Bladder microvascular endothelial cell (primary cell): Measurements from ENCODE around the gene TNRC6B. TPM values are rescaled to one million over a fixed set of nuclear protein-coding genes. Genes with fewer than 3 reads are reported as not detected.

ENCODE experiments used
- total RNA-seq: library from RNA; depleted of rRNA; stranded (reverse); fragments of >200 nt; gene quantifications from 2 replicates; pipeline ENCODE4 v1.2.3, GENCODE V29; 2014

Gene TNRC6B, protein sequence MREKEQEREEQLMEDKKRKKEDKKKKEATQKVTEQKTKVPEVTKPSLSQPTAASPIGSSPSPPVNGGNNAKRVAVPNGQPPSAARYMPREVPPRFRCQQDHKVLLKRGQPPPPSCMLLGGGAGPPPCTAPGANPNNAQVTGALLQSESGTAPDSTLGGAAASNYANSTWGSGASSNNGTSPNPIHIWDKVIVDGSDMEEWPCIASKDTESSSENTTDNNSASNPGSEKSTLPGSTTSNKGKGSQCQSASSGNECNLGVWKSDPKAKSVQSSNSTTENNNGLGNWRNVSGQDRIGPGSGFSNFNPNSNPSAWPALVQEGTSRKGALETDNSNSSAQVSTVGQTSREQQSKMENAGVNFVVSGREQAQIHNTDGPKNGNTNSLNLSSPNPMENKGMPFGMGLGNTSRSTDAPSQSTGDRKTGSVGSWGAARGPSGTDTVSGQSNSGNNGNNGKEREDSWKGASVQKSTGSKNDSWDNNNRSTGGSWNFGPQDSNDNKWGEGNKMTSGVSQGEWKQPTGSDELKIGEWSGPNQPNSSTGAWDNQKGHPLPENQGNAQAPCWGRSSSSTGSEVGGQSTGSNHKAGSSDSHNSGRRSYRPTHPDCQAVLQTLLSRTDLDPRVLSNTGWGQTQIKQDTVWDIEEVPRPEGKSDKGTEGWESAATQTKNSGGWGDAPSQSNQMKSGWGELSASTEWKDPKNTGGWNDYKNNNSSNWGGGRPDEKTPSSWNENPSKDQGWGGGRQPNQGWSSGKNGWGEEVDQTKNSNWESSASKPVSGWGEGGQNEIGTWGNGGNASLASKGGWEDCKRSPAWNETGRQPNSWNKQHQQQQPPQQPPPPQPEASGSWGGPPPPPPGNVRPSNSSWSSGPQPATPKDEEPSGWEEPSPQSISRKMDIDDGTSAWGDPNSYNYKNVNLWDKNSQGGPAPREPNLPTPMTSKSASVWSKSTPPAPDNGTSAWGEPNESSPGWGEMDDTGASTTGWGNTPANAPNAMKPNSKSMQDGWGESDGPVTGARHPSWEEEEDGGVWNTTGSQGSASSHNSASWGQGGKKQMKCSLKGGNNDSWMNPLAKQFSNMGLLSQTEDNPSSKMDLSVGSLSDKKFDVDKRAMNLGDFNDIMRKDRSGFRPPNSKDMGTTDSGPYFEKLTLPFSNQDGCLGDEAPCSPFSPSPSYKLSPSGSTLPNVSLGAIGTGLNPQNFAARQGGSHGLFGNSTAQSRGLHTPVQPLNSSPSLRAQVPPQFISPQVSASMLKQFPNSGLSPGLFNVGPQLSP (N-terminal part only)
- total RNA-seq = 9.9 and 22.7 TPM in 2 replicates

DNA sequence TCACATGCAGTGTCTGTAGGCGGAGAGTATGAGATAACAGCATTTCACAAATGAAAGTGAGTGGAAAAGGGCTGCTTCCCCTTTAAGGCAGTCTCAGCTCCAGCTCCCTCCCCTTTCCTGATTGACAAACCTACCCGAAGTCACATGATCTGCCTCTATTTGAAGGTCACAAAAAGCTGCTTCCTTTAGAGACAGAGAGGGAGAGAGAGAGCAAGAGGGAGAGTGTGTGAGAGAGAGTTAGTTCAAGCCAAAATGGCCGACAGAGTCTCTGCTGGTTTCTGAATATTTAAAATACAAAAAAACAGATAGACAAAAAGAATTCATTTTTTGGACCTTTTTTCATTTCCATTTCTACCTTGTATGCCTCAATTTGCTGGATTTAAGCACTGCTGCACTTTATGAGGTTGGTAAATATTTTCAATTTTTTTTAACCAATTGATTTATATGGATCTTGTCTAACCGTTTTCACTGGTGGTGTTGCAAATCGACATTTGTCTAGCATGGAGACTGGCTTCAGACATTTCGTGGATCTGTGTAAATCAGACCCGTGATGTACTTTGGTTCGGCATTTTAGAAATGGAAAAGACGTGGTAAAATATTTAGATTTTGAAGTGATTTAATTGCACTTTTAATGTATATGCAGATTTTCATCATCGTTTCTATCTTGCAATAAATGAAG lies at the start of gene TNRC6B:
Gene TNRC6B (plus strand): TSS at position 188 of the 679 bp plus-strand sequence. CDS start 211 bp downstream, at position 399.

DNA sequence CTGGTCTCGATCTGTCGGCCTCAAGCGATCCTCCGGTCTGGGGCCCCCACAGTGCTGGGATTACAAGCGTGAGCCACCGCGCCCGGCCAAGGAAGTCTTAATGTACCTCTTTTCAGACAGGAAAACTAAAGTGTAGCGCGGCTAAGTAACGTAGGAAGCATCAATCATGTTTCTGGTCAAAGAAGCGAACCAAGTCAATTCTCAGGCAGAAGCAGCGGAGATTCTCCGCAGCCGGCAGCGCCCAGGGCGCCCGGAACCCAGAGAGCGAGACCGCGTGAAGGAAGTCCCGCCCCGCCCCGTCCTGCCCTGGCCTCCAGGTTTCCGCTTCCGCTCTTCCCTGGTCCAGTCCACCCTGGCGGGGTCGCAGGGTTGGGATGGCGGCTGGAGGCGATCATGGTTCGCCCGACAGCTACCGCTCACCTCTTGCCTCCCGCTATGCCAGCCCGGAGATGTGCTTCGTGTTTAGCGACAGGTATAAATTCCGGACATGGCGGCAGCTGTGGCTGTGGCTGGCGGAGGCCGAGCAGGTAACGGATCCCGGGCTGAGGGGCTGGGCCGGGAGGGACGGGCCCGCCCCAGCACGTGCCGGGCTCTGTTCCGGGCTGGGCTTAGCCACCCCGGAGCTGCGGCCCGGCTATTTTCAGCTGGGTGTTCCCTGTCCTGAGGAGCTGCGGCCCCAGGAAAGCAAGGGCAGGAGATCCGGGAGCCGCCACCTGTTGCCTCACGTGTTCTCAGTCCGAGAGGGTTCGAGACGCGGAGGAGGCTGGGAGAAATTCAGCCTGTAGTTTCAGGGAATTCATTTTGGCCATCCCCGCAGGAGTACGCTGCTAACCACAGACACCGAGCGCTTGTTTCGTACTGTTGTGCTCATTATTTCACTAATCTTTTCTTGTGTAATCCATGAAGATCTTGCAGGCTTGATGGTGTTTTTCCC lies 168.7 kb downstream of the TNRC6B start, which contains the start of gene ADSL:
Gene ADSL (plus strand): TSS at position 316 of the 934 bp plus-strand sequence. CDS start 59 bp downstream, at position 375.

Other genes starting within 250 kb of the TNRC6B start
- gene TMA7B, start 217.5 kb upstream of the TNRC6B start, total RNA-seq = not detected in 2 replicates
- gene FAM83F, start 183.0 kb upstream of the TNRC6B start, total RNA-seq = under 0.01 TPM in 1 of 2 replicates, not detected in the other
- gene ADSL, start 168.6 kb downstream of the TNRC6B start, total RNA-seq = 121 and 135 TPM in 2 replicates
- 45.2 and 69.9 TPM in 2 replicates for gene SGSM3, start 192.7 kb downstream of the TNRC6B start, total RNA-seq